HEK293T (cell line): Measurements from ENCODE around the gene RAP1GAP.

Experiments used
- ARNT ChIP-seq: fragments of 450-650 bp; IDR thresholded peaks from 2 replicates; pipeline ENCODE4 v1.6.1; 2017; ENCODE audit warnings: mild to moderate bottlenecking
- CTBP1 ChIP-seq: fragments of 450-650 bp; IDR thresholded peaks from 2 replicates; pipeline ENCODE4 v1.6.1; 2016; ENCODE audit warnings: borderline replicate concordance
- FOXA1 ChIP-seq: fragments of 450-650 bp; IDR thresholded peaks from 2 replicates; pipeline ENCODE4 v1.6.1; 2016; ENCODE audit warnings: mild to moderate bottlenecking
- FOXM1 ChIP-seq: fragments of 450-650 bp; IDR thresholded peaks from 2 replicates; pipeline ENCODE4 v1.6.1; 2017; ENCODE audit warnings: mild to moderate bottlenecking, borderline replicate concordance
- NFRKB ChIP-seq: fragments of 450-650 bp; IDR thresholded peaks from 2 replicates; pipeline ENCODE4 v1.6.1; 2016; ENCODE audit warnings: mild to moderate bottlenecking, moderate library complexity
- PKNOX1 ChIP-seq: fragments of 450-650 bp; IDR thresholded peaks from 2 replicates; pipeline ENCODE4 v1.6.1; 2016
- SP1 ChIP-seq: fragments of 450-650 bp; IDR thresholded peaks from 2 replicates; pipeline ENCODE4 v1.6.1; 2017
- SUZ12 ChIP-seq: fragments of 450-650 bp; IDR thresholded peaks from 2 replicates; pipeline ENCODE4 v1.6.1; 2016; ENCODE audit warnings: mild to moderate bottlenecking

GRCh38 chr1:21618561-21619374, 50.4 kb downstream of the RAP1GAP start:
- no peak for TF ChIP-seq PKNOX1
- TF ChIP-seq NFRKB: no peak
- no peak for TF ChIP-seq SP1
- no peak for TF ChIP-seq FOXA1
- TF ChIP-seq SUZ12: no peak
- TF ChIP-seq FOXM1: no peak
- no peak for TF ChIP-seq CTBP1
- no peak for TF ChIP-seq ARNT
